NCI-H460 (cell line): ENCODE data around the gene LYPD6B. TPM values are rescaled to one million over a fixed set of nuclear protein-coding genes. Genes with fewer than 3 reads are reported as not detected.

Experiments
- DNase-seq: peaks from one replicate; pipeline ENCODE4 v3.0.0-alpha.2; 2016; ENCODE audit warnings: low read depth; ENCODE audit errors: extremely low read depth
- total RNA-seq: library from RNA; depleted of rRNA; stranded (reverse); fragments of >200 nt; shearing (Covaris generic); gene quantifications from 2 replicates; pipeline ENCODE4 v1.2.3, GENCODE V29; 2014

The LYPD6B gene
- total RNA-seq, 1 experiment from 2014 or later = 0.20 TPM

DNA sequence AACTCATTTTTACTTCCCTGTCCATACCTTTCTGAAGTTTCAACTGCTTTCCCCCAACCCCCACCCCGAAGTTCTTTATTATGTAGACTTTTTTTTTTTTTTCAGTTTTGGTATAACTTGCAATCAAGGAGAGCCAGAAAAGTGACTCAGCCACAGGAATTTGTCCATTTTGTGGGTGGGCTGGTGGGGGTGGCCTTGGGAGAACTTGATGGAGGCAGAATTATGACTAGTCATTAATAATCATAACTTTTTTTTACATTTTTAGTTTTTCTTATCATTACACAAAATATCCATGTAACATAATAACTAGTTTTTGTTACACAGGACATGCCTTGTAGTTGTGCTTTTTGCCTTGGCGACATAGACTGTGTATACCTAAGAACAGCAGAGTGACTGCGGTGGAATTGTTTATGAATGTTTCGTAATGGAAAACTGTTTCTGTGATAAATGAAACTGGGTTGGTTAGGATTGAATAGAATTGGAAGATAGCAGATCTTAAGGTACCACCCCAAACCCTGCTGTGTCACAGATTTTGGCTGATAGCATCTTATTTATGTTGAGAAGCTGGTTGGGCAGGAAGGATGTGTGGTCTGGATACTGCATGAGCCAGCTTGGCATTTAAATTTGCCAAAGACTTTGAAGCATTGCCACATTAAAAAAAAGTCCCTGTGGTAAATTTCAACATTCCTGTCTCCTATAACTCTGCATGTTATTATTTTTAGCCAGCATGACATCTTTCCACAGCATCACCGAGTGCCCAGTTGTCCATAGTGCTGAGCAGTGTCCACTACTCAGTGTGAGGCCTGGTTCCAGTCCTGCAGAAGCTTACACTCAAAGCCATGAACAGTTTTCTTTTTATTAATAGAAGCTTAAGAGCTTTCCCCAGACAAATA lies 30.7 kb downstream of the LYPD6B start:
- no peak for DNase-seq

GRCh38 chr2:149070681-149071320 lies 32.3 kb downstream of the LYPD6B start:
- DNase-seq = no peak

GRCh38 chr2:149075105-149075504 lies 36.6 kb downstream of the LYPD6B start:
- DNase-seq = no peak

GRCh38 chr2:149075853-149076252 lies 37.4 kb downstream of the LYPD6B start:
- no peak for DNase-seq

GRCh38 chr2:149076863-149077412 lies 38.4 kb downstream of the LYPD6B start:
- no peak for DNase-seq

DNA sequence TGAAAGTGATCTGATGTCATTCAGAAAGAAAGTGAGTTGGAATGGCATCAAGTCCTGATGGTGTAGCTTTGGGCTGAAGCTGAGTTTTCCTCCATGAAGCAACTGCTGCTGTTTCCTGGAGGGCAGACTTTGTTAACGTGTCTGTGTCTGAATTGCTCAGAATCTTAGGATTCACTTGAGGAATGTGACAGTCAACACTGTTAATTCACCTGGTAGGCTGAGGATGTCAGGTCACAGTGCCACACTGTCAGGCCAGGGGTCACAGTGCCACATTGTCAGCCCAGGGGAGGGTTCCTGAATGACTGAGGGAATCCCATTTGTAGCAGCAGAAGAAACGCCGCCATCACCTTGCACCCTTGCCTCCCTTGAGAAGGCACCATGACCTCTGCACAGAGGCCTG lies 39.4 kb downstream of the LYPD6B start:
- no peak for DNase-seq

- no peak for DNase-seq
Measured at GRCh38 chr2:149080099-149080498, 41.6 kb downstream of the LYPD6B start.

DNA sequence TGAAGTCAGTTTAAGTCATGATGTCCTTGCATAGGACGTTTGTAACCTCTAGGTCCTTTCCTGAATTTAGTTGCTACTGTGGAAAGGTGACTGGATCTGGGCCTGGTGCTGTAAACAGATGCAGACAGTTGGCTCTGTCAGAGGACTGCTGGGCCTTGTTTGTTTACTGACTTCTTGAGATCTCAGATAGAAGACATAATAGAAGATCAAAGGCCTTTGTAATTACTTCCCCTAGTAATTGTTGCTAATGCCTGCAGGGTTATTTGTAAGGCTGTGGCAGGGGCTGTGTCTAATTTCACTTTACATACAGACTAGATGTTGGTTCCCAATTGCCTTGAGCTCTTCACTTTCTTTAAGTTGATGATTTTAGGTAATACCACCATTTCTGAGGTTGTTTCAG lies 42.5 kb downstream of the LYPD6B start:
- DNase-seq = no peak

- DNase-seq = no peak
Measured at GRCh38 chr2:149082079-149082478, 43.6 kb downstream of the LYPD6B start.

GRCh38 chr2:149082735-149083134 lies 44.2 kb downstream of the LYPD6B start:
- DNase-seq = no peak

GRCh38 chr2:149084924-149085795 lies 46.7 kb downstream of the LYPD6B start:
- no peak for DNase-seq

- no peak for DNase-seq
Measured at GRCh38 chr2:149087751-149088150, 49.3 kb downstream of the LYPD6B start.

DNA sequence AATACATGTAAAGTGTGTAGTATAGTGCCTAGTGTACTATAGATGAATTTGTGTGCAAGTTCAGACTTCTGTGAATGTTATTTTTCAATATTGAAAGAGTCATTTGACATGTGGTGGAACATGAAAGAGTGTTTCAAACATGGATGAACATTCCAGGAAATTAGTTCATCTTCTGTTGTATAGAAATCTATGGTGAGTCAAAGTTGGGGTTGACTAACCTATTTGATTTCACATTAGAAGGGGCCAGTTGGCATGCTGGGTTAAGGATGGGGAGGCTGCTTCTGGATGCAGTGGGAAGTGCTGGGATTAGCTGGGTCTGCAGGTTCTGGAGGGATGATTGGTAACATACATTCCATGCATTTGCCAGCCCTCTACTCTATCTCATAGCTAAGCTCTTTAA lies 50.6 kb downstream of the LYPD6B start:
- no peak for DNase-seq

DNA sequence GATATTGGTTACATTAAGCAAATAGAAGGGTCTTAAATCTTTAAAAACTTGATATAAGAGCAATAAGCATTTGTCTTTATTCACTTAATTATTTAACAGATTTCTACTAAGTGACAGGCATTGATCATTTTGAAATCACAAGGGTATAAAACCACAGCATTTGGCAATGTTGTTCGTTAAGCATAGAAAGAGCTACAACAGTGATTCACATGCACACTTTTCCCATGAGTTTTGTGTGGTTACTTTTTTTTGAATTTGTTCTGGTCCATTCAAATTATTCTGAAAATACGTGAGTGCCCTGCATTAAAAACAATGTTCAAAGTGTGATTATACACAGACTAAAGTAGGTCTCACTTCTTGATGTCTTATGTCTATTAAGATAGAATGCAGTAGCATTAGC lies 52.2 kb downstream of the LYPD6B start:
- DNase-seq = no peak

GRCh38 chr2:149093579-149093978 lies 55.1 kb downstream of the LYPD6B start:
- no peak for DNase-seq

DNA sequence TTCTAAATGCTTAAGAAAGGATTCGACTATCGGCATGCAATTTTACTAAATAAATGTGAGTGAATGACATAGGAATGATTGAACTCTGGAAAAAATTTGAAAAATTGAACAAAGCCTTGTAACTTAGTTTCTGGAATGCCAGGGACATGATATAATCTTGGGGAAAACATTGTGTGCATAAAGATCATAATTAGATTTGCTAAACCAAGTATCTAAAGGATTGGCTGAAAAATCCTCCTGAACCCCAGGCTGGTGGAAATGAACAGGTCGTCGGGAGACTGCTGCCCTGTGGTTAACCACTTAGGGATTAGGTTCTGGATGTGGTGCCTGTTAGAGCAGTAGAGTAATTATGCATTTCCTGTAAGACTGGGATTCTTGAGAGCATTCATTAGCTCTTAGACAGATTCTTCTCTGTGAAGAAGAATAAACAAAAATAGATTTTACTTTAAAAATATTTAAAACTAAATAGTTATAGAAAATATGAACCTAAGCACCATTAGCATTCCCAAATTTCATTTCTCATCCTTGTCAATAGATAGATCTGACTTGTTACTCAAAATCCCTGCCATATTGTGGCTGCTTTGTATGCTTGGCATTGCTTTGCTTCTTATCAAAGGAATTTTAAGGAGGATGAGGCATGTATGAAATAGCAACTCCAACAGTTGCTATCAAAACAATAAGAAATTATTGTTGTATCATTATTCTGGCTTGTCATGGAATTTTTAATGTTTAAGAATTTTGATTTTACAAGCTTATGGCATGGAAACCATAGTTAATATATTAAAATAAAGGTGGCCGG lies 55.9 kb downstream of the LYPD6B start:
- no peak for DNase-seq

- DNase-seq = no peak
Measured at GRCh38 chr2:149098701-149099100, 60.2 kb downstream of the LYPD6B start.

DNA sequence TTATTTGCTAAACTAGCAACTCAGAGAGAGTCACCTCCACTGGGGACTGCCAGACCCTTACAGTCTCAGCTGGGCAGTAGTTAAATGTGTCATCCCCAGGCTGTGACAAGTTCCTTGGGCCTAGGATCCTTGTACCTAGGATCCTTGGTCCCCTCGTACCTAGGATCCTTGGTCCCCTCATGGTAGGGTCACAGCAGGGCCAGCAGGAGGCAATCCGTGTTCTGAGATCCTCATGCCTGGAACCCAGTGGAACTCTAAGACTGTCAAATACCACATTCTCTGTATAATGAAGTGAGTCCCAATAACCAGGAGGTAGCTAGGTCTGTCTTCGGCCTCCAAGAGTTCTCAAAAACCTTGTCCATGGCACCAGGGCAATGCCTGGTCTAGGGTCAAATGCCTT lies 60.8 kb downstream of the LYPD6B start:
- no peak for DNase-seq

- DNase-seq = no peak
Measured at GRCh38 chr2:149100739-149101699, 62.5 kb downstream of the LYPD6B start.
